Measurements from ENCODE around the gene DCXR. TPM values are rescaled to one million over a fixed set of nuclear protein-coding genes. Genes with fewer than 3 reads are reported as not detected.

DCXR gene
- total and polyA plus RNA-seq, 2 of the 13 experiments (the other 11 are each of a cell fraction or from before 2014, with no cell fraction given), result 287 to 311 TPM

GRCh38 chr17:82035488-82035887 lies 2.0 kb downstream of the DCXR start:
- H3K4me3 ChIP-seq (replicated peaks in 1 of 3; ENCODE audit: insufficient read depth in 1 of 3, low read depth in 2 of 3, low read length in 3 of 3), result peak overlapping the region in 2 of 3 experiments; percentile 93 to 98; a peak in 2 of 6 replicates
- peaks cover 7 to 12% of the 10 kb centered on the region in 2 experiments for H3K36me3 ChIP-seq (replicated peaks in 1 of 2; ENCODE audit: control insufficient read depth in 1 of 2, insufficient read depth in 2 of 2, low read length in 2 of 2)
- POLR2A ChIA-PET, result interaction anchor here (1.1 to 6.2 kb wide), 3 partner anchors 13 to 76 kb away, joined by 3 to 112 read pairs (median 3); partner anchors contain the start of genes CENPX, FASN and LRRC45
- no peaks in the 10 kb centered on the region for H3K9me3 ChIP-seq (ENCODE audit: low read length)
- in situ Hi-C loops (cut with HindIII; ENCODE audit: extremely low pct_ligation_motif_present, low pct_unique_long_range_greater_than_20kb) (loop anchor here (5.0 kb wide), 1 partner anchor 122 kb away; no protein-coding TSS in a partner anchor), intact Hi-C loops (cut with micrococcal nuclease; ENCODE audit: unreplicated experiment) (loop anchor here (5.0 kb wide), 1 partner anchor 117 kb away; no protein-coding TSS in a partner anchor)
- H3K9ac ChIP-seq (ENCODE audit: insufficient read depth, low read depth, low read length), result peak overlapping the region; percentile 91; the same call in 1 of the 2 replicates
- no peak for ATAC-seq
- peaks cover 20% of the 10 kb centered on the region for H4K20me1 ChIP-seq (ENCODE audit: insufficient read depth, low read length)
- no TSS peak for BruUV-seq (replicated peaks)
- no peak for FAIRE-seq
- no peaks in the 10 kb centered on the region for H3K27me3 ChIP-seq (ENCODE audit: control insufficient read depth in 1 of 2, insufficient read depth in 2 of 2, low read length in 2 of 2)
- H3K27ac ChIP-seq (ENCODE audit: extremely low read length, insufficient read depth, low read length), result no peak overlapping the region
- 84% methylated on average over 8 of the region's 8 CpGs for WGBS (ENCODE audit: low lambda C conversion rate)
- H3K4me1 ChIP-seq (ENCODE audit: insufficient read depth, low read length), result peaks cover 48% of the 10 kb centered on the region
- H2AFZ ChIP-seq (ENCODE audit: low read length), result no peak overlapping the region
- H3K4me2 ChIP-seq (ENCODE audit: low read depth, low read length), result peak overlapping the region; percentile 95; the same call in 1 of the 2 replicates
- TF ChIP-seq ZNF782 (CRISPR knock-in tag; IDR thresholded peaks at IDR 0.05; ENCODE audit: borderline replicate concordance) (no peak), SP1 (IDR thresholded peaks at IDR 0.05) (no peak), SP1 (CRISPR knock-in tag; IDR thresholded peaks at IDR 0.05) (0 out of 2 replicates have a peak, but pooled peaks have one; percentile 3), ZNF383 (CRISPR knock-in tag; IDR thresholded peaks at IDR 0.05; ENCODE audit: borderline replicate concordance) (no peak), SNAPC5 (CRISPR knock-in tag; IDR thresholded peaks at IDR 0.05; ENCODE audit: borderline replicate concordance) (no peak)
- CTCF ChIA-PET (ENCODE audit: low intra/inter-chr PET ratio, low total read pairs), result no interaction called here
- no peak for DNase-seq (ENCODE audit: low spot score)
- peaks cover 13% of the 10 kb centered on the region for H3K79me2 ChIP-seq (ENCODE audit: insufficient read depth, low read length)

GRCh38 chr17:82034371-82035011 lies 3.0 kb downstream of the DCXR start:
- BruUV-seq (replicated peaks), result no TSS peak
- Histone ChIP-seq H3K27ac (ENCODE audit: extremely low read length, insufficient read depth, low read length) (no peak overlapping the region), H3K27me3 (ENCODE audit: control insufficient read depth in 1 of 2, insufficient read depth in 2 of 2, low read length in 2 of 2) (no peaks in the 10 kb centered on the region), H3K36me3 (replicated peaks in 1 of 2; ENCODE audit: control insufficient read depth in 1 of 2, insufficient read depth in 2 of 2, low read length in 2 of 2) (peaks cover 10 to 12% of the 10 kb centered on the region in 2 experiments), H3K4me2 (ENCODE audit: low read depth, low read length) (no peak overlapping the region), H4K20me1 (ENCODE audit: insufficient read depth, low read length) (peaks cover 20% of the 10 kb centered on the region), H3K79me2 (ENCODE audit: insufficient read depth, low read length) (peaks cover 13% of the 10 kb centered on the region), H3K9ac (ENCODE audit: insufficient read depth, low read depth, low read length) (no peak overlapping the region), H3K9me3 (ENCODE audit: low read length) (no peaks in the 10 kb centered on the region), H2AFZ (ENCODE audit: low read length) (no peak overlapping the region), H3K4me3 (replicated peaks in 1 of 3; ENCODE audit: insufficient read depth in 1 of 3, low read depth in 2 of 3, low read length in 3 of 3) (no peak overlapping the region), H3K4me1 (ENCODE audit: insufficient read depth, low read length) (peaks cover 38% of the 10 kb centered on the region)
- ChIA-PET CTCF (ENCODE audit: low intra/inter-chr PET ratio, low total read pairs) (no interaction called here), POLR2A (interaction anchor here (1.6 to 6.2 kb wide), 2 partner anchors 12 to 64 kb away, joined by 3 to 112 read pairs; partner anchors contain the start of genes CENPX, FASN and LRRC45)
- DNase-seq (ENCODE audit: low spot score), result no peak
- in situ Hi-C loops (cut with HindIII; ENCODE audit: extremely low pct_ligation_motif_present, low pct_unique_long_range_greater_than_20kb) (loop anchor here (5.0 kb wide), 1 partner anchor 123 kb away; no protein-coding TSS in a partner anchor), intact Hi-C loops (cut with micrococcal nuclease; ENCODE audit: unreplicated experiment) (loop anchor here (5.0 kb wide), 1 partner anchor 118 kb away; no protein-coding TSS in a partner anchor)
- no peak for ATAC-seq
- no peak for FAIRE-seq
- 87% methylated on average over 23 of the region's 23 CpGs for WGBS (ENCODE audit: low lambda C conversion rate)
- no peak for TF ChIP-seq SMAD9 (CRISPR knock-in tag; IDR thresholded peaks at IDR 0.05)
- TF ChIP-seq RBFOX2 (IDR thresholded peaks at IDR 0.05; ENCODE audit: low read depth, low read length), result peak; percentile 44; the same call in 1 of the 2 replicates
- peak; percentile 17; the same call in 1 of the 2 replicates for TF ChIP-seq ZNF768 (CRISPR knock-in tag; IDR thresholded peaks at IDR 0.05)
- no peak for TF ChIP-seq ATF1 (CRISPR knock-in tag; IDR thresholded peaks at IDR 0.05)
- TF ChIP-seq ZNF772 (CRISPR knock-in tag; IDR thresholded peaks at IDR 0.05), result no peak
- no peak for TF ChIP-seq CAMTA2 (CRISPR knock-in tag; IDR thresholded peaks at IDR 0.05; ENCODE audit: borderline replicate concordance)
- TF ChIP-seq ZNF143 (CRISPR knock-in tag; IDR thresholded peaks at IDR 0.05), result no peak
- no peak for TF ChIP-seq HMG20A (CRISPR knock-in tag; IDR thresholded peaks at IDR 0.05; ENCODE audit: borderline replicate concordance)
- no peak for TF ChIP-seq FOXC1 (CRISPR knock-in tag; IDR thresholded peaks at IDR 0.05; ENCODE audit: borderline replicate concordance)
- TF ChIP-seq RBM22 (optimal IDR thresholded peaks at IDR 0.05; ENCODE audit: low read length), result peak; percentile 68
- peak; percentile 56 for TF ChIP-seq POLR2G (IDR thresholded peaks at IDR 0.05; ENCODE audit: low read depth, low read length)
- TF ChIP-seq SRSF4 (IDR thresholded peaks at IDR 0.05; ENCODE audit: low read depth, low read length, poor library complexity, severe bottlenecking), result no peak
- peak in 1 of 2 experiments; percentile 30; a peak in 1 of 4 replicates for TF ChIP-seq POLR2A (IDR thresholded peaks at IDR 0.05; ENCODE audit: insufficient read depth in 1 of 2, low read depth in 2 of 2, low read length in 2 of 2)
- no peak for TF ChIP-seq ELF1 (CRISPR knock-in tag; IDR thresholded peaks at IDR 0.05)
- 0 out of 2 replicates have a peak, but pooled peaks have one; percentile 27 for TF ChIP-seq PAF1 (CRISPR knock-in tag; IDR thresholded peaks at IDR 0.05)
- TF ChIP-seq POLR2AphosphoS5 (IDR thresholded peaks at IDR 0.05; ENCODE audit: low read depth, low read length), result peak; percentile 46; the same call in 1 of the 2 replicates
